SK-MEL-5 (cell line): ENCODE results near the gene MYBL2. TPM values are rescaled to one million over a fixed set of nuclear protein-coding genes. Genes with fewer than 3 reads are reported as not detected.

Source experiments
- DNase-seq: peaks from one replicate; pipeline ENCODE4 v3.0.0-alpha.2; 2016; ENCODE audit warnings: low read depth, low spot score
- in situ Hi-C: cut with HindIII; loops from 2 replicates; pipeline ENCODE4 v1.10.0; 2016; ENCODE audit warnings: low sequenced_read_pairs, high pct_unique_total_duplicates, low pct_unique_long_range_greater_than_20kb
- total RNA-seq: library from RNA; depleted of rRNA; stranded (reverse); fragments of >200 nt; shearing (Covaris generic); gene quantifications from 2 replicates; pipeline ENCODE4 v1.2.3, GENCODE V29; 2014

The MYBL2 gene
- total RNA-seq, 1 experiment from 2014 or later: 10.4 TPM

DNA sequence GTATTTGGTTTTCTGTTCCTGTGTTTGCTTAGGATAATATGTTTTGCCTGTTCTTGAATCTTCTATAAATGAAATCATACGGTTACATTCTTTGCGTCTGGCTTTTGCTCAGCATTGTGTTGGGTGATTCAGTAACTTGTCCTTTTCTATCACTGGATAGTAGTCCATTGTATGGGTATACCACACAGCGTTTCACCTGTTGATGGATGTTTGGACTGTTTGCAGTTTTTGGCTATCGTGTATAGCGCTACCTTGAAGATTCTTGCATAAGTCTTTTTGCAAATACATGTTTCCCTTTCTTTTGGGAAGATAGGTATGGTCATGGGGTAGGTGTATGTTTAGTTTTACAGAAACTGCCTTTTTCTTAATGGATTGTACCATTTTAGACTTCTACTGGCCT is 9.5 kb downstream of the MYBL2 start:
- in situ Hi-C loops: no loop called here

DNA sequence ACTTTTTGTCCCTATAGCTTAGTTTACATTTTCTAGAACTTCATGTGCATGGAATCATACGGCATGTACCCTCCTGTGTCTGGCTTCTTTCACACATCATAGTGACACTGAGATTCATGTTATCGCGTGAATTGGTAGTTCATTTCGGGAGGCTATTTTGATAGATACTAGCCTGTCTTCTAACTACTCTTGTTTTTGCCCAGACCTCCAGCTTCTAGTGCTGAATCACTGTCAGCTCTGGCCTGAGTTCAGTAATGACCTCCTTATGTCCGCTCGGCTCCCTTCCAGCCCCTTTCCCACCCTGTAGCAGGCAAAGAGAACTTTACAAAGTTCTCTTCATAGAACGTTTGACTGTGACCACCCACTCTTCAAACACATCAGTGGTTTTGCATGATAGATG is 14.1 kb downstream of the MYBL2 start:
- DNase-seq: no peak
- in situ Hi-C loops: no loop called here

More for the DNA sequence above, 9.5 kb downstream of the MYBL2 start:
- no peak for DNase-seq

DNA sequence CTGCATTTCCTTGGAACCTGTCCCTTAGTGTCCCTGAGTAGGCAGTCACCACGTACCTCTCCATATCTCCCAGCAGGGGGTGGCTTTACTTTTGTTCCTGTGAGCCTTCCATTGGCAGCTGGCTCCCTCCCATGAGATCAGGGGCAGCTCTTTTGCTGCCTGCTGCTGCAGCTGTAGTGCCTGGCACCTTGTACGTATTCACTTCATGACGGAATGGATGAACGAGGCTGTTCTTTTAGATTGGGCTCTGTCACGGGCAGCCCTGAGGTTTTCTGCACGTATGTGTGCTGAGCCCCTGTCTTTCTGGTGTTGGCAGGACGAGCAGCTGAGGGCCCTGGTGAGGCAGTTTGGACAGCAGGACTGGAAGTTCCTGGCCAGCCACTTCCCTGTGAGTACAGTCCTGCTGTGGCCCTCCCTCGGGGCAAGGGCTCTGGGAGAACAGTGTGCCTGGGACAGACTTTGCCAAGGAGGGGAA is 14.6 kb downstream of the MYBL2 start:
- in situ Hi-C loops: no loop called here
- DNase-seq: no peak

DNA sequence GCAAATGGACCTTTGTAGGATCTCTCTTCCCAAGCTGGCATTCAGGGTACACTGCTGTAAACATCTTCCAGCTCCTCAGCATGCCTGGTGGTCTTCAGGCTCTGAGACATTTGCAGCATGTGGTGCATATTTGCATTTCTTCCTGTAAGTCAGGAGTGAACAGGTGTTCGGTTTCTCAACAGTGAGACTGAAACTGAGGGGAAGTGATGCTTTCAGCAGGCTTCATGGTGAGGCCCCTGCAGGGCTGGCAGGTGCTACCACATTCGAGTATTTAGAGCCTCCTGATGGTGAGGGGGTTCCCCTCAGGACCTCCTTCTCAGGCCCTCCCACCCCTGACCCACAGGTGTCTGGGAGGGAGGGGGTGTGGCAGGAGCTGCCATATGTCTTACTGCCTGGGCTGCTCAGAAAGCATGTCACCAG is 15.1 kb downstream of the MYBL2 start:
- no peak for DNase-seq
- in situ Hi-C loops: no loop called here

DNA sequence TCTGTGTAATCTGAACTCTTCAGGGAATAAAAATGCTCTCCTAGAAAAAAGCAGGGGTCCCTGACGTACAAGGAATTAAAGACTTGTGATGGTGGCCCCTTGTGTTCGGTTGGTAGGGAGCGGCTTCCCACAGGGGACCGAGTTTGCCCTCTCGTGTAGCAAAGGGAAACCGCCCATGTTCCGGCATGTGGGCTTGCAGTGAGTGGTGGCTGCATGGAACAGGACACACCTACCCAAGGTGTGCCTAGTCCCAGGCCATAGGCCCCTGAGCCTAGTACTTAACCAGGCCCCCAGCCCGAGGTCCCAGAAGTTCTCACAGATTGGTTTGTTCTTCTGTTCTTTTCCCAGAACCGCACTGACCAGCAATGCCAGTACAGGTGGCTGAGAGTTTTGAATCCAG is 15.5 kb downstream of the MYBL2 start:
- in situ Hi-C loops: no loop called here
- DNase-seq: no peak

DNA sequence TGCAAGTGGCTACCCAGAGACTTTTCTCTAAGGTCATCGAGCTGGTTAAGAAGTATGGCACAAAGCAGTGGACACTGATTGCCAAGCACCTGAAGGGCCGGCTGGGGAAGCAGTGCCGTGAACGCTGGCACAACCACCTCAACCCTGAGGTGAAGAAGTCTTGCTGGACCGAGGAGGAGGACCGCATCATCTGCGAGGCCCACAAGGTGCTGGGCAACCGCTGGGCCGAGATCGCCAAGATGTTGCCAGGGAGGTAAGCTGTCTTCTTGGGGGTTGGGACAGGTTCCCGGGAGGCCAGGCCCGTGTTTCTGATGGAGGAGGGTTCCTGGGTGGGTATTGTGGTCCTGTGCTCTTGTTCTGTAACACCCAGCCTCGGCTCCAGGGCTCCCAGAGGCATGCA is 19.9 kb downstream of the MYBL2 start:
- no peak for DNase-seq
- in situ Hi-C loops: no loop called here

DNA sequence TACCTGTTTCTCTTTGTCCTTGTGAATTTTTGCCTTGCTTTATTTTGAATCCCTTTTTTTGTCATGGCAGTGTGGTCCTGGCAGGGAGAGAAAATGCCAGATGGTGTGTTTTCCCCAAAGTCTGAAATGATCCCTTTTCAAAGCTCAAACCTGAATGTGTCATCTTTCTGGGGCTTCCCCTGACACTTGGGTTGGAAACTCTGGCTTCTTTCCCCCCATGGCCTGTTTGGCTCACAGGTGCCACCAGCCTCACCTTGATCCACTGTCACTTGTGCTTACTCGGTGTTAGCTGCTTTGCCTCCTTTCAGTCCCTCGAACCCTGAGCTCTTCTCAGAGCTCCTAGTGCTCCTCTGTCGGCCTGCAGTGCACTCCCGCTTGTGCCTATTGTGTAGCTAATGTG is 22.3 kb downstream of the MYBL2 start:
- no peak for DNase-seq
- in situ Hi-C loops: no loop called here

DNA sequence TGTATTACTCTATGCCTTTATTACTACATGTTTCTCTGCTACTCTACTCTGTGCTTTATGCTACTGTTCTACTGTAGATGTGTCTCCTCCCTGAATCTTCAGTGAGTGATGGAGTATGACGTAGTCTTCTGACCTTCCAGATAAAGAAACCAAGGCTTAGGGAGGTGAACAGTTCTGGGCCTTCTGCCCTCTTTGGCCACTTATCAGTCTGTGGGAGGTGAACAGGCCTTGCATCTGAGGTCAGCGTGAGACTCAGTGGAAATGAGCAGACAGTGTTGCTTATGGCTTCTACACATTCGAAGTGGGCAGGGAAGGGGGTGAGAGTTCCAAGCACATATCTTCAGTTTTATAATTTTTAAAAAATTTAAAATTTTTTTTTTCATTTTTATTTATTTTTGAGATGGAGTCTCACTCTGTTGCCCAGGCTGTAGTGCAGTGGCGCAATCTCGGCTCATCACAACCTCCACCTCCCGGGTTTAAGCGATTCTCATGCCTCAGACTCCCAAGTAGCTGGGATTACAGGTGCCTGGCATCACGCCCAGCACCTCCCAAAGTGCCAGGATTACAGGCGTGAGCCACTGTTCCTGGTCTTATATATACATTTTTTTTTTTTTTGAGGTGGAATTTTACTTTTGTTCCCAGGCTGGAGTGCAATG is 24.2 kb downstream of the MYBL2 start:
- in situ Hi-C loops: no loop called here
- DNase-seq: no peak

DNA sequence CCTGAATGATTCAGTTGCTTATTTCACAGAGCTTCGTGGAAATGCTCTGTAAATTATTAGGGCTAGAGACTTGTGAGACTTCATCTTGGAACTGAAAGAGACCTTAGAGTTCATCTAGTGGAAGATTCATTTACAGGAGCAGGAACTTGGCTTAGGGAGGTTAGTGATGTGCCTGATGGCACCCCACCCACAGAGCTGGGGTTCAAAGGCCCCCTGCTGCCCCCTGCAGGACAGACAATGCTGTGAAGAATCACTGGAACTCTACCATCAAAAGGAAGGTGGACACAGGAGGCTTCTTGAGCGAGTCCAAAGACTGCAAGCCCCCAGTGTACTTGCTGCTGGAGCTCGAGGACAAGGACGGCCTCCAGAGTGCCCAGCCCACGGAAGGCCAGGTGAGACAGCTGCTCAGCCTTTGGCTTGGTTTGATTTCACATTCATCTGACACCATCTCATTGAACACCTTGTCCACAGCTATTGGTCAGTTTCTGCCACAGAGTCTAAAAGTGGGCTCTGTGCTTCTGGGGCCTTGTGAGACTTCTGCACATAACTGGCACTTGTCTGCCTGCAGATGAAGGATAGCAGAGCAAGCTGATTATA is 25.1 kb downstream of the MYBL2 start:
- in situ Hi-C loops: no loop called here
- peak; percentile 76 for DNase-seq

DNA sequence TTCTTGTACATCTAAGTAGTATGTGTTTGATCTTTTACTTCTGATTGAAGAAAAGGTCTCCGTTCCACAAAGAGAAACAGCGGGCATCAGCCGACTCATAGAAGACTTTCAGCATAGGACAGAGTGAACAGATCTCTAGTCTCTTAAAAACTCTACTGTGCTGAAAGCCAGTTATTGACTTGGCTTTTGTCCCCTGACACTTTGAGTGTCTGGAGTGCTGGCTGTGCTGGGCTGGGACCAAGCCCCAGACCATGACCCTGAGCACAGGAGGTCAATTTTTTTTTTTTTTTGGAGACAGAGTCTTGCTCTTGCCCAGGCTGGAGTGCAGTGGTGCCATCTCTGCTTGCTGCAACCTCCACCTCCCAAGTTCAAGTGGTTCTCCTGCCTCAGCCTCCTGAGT is 27.8 kb downstream of the MYBL2 start:
- DNase-seq: no peak
- in situ Hi-C loops: no loop called here

DNA sequence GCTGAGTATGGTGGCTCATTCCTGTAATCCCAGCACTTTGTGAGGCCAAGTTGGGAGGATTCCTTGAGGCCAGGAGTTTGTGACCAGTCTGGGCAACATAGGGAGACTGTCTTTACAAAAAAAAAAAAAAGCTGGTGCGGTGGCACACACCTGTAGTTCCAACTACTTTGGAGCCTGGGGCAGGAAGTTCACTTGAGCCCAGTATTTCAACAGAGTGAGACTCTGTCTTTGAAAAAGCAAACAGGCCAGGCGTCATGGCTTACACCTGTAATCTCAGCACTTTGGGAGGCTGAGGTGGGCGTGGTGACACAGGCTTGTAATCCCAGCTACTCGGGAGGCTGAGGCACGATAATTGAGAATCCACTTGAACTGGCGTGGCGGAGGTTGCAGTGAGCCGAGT is 28.7 kb downstream of the MYBL2 start:
- DNase-seq: no peak
- in situ Hi-C loops: no loop called here

DNA sequence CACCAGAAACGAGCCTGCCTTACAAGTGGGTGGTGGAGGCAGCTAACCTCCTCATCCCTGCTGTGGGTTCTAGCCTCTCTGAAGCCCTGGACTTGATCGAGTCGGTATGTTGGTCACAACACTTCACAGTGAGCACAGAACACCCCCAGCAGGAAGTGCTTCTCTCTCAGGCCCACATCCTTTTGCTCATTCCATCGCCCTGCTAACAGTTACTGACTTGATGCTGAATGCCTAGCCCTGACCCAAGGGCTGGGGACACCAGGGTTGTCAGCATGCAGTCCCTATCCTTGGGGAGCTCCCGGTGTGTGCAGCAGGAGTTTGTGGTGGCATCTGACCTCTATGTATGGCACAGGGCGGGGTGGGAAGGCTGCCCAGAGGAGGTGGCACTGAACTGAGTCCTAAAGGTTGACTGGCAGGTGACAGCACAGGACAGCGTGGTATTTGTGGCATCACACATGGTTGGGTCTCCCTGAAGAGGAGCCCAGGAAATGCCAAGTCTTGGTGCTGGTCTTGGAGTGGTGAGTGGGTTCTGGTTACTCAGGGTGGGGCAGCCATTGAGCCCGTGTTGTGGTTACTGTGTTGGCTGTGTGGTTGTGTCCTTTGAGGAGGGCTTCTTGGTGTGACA is 33.1 kb downstream of the MYBL2 start:
- in situ Hi-C loops: no loop called here
- DNase-seq: no peak

DNA sequence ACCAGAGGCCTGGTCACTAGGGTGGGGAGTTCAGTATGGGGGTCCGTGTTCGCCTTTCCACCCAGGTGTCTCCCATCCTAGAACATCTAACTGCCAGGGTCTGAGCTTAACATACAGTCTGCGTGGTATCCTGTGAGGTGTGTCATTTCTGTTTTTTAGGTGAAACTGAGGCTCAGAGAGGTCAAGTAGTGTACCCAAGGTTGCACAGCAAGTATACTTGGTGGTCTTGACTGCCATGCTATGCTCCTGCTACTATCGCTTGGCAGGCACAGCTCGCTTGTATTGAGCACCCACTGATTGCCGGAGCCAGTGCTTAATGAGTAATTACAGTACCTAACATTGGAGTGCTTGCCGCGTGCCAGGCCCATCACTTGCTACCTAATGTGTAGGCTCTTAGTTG is 33.7 kb downstream of the MYBL2 start:
- in situ Hi-C loops: no loop called here
- DNase-seq: no peak

DNA sequence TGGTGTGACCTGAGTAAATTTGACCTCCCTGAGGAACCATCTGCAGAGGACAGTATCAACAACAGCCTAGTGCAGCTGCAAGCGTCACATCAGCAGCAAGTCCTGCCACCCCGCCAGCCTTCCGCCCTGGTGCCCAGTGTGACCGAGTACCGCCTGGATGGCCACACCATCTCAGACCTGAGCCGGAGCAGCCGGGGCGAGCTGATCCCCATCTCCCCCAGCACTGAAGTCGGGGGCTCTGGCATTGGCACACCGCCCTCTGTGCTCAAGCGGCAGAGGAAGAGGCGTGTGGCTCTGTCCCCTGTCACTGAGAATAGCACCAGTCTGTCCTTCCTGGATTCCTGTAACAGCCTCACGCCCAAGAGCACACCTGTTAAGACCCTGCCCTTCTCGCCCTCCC is 35.6 kb downstream of the MYBL2 start:
- no peak for DNase-seq
- in situ Hi-C loops: no loop called here

DNA sequence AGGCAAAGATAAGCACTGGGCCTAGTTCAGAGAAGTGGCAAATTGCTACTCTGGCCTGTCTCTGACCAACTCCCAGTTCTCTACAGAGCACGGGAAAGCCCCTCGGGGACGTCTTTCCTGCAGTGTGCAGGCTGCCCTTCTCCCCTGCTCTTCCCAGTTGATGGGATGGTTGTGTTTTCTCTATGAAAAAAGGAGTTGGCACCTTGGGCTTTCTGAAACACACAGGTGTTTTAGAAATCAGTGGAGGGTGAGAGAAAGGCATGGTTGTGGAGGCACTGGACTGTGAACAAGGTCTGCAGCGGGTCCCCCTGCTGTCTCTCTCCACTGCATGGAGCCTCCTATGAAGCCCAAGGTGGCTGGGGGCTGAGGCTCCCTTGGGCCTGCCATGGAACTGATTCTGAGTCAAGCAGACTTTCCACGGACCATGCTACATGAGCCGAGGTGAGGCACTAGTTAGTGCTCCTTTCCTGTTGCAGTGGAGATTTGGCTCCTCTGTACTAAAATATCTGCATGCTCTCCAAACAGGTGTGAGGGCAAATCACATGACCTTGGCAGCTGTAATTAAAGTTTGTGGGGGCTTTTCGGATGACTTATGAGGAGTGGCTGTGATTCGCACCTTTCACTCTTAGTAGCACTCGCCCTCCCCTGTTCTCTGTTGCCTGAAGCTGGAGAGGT is 43.6 kb downstream of the MYBL2 start:
- DNase-seq: no peak
- in situ Hi-C loops: no loop called here

DNA sequence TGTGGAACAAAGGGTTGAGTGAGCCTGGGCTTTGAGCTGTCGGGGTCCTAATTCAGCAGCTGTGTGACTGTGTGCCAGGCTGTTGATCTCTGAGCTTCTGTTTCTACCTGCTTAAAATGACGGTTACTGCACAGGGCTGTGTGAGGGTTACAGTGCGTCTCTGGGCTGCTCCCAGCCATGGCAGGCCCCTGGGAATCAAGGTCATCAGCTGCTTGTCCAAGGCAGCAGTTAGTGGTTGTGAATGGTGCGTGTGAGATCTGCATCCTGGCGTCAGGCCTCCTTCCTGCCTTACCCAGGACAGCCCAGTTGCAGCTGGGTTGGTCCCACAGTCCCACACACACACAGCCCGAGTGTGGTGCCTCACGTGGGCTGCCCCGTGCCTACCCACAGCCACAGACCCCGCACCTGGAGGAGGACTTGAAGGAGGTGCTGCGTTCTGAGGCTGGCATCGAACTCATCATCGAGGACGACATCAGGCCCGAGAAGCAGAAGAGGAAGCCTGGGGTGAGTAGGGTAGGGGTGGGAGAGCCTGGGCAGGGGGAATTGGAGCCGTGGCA is 44.3 kb downstream of the MYBL2 start:
- no peak for DNase-seq
- in situ Hi-C loops: no loop called here

DNA sequence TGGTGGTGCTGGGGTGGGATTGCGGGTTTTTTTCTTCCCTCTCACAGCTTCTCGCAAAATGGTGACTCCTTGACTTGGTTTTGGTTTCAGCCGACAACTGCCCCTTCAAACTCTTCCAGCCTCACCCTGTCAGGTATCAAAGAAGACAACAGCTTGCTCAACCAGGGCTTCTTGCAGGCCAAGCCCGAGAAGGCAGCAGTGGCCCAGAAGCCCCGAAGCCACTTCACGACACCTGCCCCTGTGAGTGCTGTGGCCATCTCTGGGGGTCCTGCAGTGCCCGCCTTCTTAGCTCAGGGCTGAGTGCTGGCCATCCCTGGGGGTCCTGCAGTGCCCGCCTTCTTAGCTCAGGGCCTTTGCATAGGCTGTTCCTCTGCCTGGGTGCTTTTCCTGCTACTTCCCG is 48.1 kb downstream of the MYBL2 start:
- DNase-seq: no peak
- in situ Hi-C loops: no loop called here

DNA sequence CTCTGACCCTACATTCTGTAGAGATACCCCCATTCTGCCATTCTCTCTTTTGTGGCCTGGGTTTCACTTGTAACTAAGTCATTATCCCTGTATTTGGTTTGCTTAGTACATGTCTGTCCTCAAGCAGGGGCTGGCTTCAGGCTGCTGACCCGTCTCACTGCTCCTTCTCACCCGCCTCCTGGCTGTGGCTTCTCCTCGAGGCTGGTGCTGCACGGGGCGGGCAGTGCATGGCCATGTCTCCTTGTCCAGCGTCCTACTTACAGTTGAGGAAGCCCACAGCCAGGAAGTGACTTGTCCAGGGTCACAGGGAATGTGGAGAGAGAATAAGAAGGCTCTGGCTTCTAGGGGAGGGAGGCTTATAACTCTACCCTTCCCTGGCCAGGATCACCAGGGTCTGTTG is 48.6 kb downstream of the MYBL2 start:
- no peak for DNase-seq
- in situ Hi-C loops: no loop called here
